HG02759 (cell line): ENCODE results near the gene SNRPA1.
"Not testable (repeated sequence)": the region's sequence is repeated elsewhere in the genome, so short reads cannot be mapped to it uniquely, and the experiment has no call there.

Experiments used
- ATAC-seq: cut with Tn5 transposase; IDR thresholded peaks from one replicate; pipeline ENCODE4 v1.9.1; 2021; ENCODE audit warnings: mild to moderate bottlenecking, moderate library complexity; ENCODE audit not compliant: unreplicated experiment

SNRPA1 gene

DNA sequence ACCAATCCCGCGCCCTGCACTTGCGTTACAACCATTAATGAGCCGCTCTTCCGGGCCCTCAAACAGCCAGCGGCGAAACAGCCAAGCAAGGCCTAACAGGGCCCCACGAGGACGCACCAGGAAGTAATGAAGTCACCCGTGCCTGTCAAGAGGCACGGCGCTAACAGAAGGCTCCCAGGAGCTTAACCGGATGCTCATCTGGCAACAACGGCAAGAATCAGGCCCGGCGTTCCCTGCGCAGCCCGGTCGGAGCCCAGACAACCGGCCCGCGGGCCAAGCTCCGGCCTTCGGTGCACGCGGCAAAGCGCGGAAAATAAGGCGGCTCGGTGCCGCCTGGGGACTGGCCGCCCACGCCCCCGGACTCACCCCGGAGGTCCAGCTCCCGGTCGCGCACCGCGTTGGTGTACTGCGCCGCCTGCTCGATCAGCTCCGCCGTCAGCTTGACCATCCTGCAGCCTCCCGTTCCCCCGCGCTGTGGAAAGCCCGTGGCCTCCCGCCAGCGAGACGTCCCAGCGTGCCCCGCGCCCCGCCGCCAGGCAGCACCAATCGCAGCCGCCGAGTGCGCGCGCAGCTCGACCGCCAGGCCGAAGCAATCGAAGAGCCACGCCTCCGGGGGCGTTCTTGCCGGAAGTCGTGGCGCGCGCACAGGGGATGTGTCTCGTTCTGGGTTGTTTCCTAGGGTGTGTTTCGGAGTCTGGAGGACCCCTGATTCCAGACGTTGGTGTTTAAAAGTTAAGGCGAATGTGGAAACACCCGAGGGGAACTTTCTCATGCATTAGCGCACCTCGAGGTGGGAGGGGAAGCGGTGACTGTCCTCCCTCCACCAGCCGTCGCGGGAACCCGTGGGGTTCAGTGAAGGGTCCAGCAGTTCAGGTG is at the start of gene SNRPA1:
TSS of gene SNRPA1 (minus strand) at position 518 of the 876 bp plus-strand sequence. CDS start at position 448, 70 bp downstream.
- peak; percentile 86 for ATAC-seq

DNA sequence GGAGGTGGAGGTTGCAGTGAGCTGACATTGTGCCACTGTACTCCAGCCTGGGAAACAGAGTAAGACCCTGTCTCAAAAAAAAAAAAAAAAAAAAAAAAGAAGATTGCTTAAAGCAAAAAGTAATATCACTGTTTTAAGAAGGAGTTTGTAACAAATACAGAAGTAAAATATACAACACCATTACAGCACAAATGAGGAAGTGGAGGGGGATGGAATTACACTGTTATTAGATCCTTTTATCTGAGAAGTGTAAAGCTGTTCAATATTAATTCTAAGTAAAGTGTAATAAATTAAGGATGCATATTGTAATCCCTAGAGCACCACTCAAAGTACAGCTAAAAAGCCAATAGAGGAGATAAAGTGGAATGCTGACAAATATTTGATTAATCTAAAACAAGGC is 47.0 kb upstream of the SNRPA1 start:
- ATAC-seq = no peak

DNA sequence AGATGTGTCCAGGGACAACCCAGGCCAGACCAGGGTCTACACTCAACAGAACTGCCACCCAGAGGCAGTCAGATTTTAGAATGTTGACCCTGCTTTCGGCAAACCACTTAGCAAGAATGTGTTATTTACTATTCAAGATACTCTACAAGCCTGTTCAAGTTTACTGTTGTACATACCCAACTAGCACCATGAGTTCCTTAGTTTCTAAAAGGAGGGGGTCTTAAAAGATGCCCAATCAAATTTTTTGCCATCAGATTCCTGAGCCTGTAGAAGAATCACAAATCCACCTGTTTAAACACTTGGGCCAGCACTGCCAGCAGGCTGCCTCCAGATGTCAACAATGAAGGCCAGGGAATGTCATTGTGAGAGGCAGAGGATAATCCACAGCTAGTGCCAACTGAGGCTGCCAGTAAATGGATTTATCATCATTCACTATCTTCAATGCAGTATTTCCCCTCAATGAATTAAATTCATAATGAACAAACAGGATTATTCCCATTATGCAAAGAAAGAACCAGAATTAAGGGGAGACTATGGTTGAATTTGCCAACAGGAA is 43.5 kb upstream of the SNRPA1 start:
- ATAC-seq = no peak

DNA sequence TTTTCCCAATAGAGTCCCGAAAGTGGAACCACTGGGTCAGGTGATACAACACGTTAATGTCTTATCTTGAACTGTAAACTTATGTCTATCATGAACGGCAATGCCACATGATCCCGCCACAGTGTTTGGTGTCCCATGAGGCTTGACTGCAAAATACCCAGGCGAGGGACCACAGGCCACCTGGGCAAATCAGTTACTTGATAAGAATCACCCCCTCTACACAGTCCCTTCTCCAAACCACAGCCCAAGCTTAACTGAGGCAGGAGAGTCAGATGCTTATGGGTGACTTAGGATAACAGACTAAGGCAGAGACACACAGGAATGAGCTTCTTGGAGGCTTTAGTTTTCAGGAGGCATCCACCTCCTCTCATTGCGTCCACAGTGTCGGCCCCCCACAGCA is 42.9 kb upstream of the SNRPA1 start:
- ATAC-seq = no peak

DNA sequence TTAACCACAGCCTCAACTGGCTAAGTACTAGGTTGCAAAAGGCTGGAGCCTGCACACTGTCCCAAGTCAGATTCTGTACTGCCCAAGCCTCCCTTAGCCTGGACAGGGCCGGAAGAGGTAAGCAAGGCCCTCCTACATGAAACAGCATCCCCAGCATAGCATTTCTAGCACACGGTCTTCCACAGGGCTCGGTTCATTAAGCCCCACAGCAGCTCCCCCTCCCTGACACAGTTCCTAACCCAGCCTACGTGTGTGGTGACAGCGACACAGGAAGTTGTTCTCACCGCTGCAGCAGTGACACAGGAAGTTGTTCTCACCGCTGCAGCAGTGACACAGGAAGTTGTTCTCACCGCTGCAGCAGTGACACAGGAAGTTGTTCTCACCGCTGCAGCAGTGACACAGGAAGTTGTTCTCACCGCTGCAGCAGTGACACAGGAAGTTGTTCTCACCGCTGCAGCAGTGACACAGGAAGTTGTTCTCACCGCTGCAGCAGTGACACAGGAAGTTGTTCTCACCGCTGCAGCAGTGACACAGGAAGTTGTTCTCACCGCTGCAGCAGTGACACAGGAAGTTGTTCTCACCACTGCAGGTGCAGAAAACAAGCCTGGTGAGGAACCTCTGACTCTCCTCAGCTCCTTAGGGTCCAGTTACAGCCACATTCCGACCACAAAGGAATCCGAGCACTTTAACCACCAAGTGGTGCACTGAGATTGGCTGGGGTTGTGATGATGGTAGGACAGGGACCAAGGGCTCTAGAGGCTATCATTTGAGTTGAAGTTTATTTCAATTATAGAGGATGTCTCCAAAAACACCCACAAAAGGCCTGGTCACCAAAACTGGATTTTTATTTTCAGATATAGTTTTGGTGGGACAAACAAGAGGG is 39.1 kb upstream of the SNRPA1 start:
- not testable (repeated sequence) for ATAC-seq

DNA sequence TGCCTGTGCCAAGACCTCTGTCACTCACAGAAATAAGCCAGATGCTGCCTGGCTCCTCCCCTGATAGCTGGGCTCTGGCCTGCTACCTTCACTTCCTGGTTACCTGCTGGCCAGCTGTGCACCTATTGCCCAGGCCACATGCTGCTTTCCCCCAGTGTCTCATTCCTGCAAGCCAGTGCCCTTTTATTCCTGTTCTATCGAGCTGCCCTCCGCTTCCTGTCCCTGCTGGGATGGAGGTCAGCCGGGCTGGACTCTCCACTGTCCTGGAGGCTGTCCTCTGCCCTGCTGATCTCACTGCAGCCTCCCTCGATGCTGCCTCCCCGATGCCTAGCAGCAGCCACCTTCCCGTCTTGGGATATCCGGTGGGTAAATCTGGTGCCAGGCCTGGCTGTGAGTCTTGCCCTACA is 37.0 kb upstream of the SNRPA1 start:
- no peak for ATAC-seq

DNA sequence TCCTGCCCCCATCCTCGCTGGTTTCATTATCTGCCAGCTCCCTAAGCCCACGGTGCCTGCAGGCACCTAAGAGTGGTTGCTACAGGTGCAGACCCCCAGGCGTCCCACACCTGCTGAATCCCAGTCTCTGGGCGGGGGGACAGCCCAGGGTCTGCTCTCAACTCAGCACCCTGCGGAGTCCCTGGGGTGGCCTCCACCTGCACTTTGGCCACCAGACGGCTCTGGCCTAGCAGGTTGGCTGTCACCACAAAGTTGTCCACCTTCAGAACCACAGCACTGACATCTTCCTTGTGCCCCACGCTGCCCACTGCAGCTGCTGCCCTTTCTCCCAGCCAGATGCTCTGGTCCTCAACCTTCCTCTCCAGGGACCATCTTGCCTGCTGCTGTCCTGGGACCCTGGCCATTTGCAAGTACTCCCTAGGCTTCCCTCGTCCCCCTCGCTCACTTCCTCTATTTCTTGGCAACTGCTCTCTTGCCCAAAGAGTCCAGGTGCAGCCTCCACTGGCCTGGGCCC is 34.9 kb upstream of the SNRPA1 start:
- ATAC-seq = no peak

DNA sequence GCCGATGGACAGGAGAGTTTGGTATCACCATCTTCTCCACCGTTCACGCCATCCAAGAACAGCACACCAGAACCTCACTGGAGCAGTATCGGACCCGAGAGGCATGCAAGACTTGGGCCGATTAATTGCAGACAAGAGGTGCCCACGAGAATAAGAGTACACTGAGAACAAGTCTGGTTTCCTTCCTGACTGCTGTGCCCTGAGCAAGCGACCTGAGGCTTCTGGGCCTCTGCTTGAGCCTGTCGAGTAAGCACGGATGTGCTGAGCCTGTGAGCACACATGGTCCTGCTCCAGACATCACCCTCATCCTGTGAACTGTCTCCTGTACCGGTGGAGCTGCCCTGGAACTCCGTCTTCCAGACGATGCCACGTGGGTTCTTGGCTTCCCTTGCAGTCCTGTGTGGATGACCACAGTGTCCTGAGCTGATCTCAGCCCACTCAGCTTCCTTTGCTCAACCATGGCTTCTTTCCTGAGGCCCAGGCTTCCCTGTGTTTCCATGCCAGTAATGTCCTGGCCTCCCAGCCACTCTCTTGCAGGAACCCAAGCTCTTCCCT is 34.3 kb upstream of the SNRPA1 start:
- no peak for ATAC-seq

DNA sequence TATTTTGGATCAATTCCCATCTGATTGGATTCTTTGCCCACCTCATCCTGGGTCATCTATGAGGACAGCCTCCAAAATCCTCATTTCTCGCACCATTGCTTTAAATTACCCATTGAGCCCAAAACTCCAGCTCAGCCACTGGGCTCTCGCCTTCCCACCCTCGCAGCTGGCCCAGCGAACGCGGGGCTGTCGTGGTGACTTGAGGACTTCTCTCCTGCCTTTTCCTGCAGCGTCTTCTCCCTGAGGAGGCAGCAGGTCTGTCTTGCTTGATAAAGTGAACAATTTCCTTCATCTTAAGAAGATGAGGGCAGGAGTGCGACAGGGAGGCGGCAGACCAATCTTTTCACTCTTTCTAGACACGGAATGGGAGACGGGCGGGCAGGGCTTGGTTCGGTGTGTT is 33.0 kb upstream of the SNRPA1 start:
- ATAC-seq = no peak

DNA sequence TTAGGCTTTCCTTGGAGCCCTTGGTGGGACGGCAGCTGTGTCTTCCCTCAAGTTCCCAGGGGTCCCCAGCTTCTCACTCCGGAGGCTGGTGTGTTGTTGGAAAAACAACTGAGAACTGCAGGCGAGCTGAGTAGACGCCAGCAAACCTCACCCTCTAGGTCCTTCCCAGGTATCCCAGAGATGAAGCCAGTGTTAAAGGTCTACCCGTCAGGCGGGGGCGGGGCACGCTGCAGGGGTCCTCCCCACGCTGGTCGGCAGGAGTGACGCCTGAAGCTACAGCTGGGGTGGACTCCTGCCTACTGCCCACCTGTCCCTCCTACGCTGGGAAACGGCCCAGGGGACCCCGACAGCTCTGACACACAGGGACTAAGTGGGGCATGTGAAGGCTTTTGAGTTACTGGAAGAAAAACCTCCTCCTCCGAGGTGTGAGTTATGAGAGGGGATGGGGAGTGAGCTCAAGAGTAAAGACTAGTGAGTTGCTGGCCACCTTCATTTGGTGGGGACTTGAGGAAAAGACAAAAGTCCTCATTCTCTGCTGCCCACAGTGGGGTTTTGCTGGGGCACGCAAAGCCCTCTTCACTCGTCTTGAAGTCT is 32.2 kb upstream of the SNRPA1 start:
- no peak for ATAC-seq

DNA sequence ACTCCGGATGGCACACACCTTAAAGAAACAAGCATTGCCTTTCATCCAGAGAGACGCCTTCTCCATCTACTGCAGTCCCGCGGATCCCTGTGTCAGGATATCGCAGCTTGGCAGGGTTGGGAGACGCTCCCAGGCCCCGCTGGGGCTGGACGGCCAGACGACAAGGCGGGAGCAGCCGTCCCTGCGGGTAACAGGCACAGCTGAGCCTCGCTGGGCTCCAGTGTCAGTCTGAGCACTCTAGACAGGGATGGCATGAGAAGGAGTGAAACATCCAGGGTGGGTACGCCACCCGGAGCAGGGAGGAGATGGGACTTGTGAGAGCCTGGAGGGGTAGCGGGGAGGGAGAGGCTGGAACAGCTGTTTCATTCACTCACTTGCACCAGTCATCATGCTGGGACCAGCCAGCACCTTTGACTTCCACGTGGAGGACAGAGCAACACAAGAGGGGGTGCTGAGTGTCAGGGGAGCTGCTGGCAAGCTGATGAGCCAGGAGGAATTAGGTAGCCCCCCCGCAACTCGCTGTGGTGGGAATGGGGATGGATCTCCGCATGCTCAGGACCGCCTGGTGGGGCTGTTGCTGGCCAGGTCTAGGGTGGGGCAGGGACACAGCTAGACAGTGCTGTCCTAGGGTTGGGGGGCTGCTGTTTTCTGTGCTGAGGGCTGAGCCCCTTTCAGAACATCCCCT is 31.6 kb upstream of the SNRPA1 start:
- ATAC-seq = no peak

DNA sequence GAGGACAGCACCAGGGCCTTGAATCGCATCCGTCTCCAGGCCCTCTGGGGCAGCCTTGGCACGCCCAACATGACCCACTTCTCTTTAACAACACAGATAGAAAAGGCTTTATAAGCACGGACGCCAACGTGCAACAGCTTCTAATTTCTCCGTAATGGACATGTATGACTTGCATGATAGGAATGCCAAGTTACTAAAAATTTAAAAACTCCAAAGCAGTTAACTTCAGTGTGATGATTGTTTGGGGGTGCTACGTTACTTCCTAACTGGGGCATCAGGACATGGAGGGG is 30.9 kb upstream of the SNRPA1 start:
- ATAC-seq = no peak

DNA sequence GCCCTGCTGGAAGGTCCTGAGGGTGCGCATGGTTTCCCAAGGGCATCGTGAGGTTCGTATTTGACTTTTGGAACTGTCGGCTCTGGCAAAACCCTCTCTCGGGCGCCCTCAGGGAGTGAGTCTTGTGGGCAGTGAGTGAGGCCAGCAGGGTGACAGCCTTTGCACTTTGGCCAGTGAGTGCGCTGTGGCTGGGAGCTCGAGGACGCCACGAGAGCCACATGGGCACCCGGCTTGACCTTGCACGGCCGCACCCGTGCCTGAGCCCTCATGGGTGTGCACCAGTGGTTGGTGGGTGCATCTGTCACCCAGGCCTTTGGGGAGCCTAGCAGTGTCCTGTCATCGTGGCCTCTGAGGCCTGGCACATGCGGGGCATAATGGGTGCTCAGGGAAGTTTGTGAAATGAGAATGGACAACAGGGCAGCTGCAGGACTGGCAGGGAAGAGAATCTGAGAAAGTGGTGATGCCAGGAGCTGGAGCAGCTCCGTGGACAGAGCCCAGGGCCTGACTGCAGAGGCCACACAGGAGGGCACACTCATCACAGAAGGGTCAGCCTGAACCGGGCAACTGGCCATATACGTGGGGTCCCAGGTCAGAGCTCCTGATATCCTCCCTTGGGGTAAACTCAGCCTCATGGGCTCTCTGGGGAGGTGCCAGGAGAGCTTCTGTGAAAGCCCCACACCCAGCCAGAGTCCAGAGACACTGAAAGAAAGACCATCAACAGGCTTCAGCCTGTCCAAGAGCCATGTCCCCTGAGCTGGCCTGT is 30.4 kb upstream of the SNRPA1 start:
- ATAC-seq = no peak

DNA sequence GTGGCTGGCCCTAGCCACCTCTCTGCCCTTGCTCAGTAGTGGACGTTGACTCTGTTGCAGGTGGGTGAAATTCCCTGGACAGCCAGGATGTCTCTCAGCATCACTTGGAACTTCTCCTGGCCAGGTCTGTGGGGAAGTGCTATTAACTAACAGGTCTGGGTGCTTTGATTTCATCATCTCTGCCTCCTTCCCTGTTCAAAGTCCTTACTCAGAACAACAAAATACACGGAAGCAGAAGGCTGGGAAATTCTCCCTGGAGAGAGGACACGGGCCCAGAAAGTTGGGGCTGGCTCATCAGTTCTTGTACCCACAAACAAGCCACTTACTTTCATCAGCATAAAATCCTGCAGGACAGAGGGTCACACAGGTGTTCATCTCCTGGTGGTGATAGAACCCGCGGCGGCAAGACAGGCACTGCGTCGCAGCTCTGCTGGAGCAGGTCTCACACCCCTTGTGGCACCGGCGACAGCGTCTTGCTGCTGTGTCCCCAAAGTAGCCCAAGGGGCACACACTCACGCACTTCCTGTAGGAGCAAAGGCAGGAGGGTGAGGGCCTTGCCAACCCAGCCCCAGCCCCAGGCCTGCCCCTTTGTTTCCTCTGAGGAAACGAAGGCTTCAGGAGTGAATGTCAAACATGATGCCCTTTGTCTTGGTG is 29.6 kb upstream of the SNRPA1 start:
- no peak for ATAC-seq

DNA sequence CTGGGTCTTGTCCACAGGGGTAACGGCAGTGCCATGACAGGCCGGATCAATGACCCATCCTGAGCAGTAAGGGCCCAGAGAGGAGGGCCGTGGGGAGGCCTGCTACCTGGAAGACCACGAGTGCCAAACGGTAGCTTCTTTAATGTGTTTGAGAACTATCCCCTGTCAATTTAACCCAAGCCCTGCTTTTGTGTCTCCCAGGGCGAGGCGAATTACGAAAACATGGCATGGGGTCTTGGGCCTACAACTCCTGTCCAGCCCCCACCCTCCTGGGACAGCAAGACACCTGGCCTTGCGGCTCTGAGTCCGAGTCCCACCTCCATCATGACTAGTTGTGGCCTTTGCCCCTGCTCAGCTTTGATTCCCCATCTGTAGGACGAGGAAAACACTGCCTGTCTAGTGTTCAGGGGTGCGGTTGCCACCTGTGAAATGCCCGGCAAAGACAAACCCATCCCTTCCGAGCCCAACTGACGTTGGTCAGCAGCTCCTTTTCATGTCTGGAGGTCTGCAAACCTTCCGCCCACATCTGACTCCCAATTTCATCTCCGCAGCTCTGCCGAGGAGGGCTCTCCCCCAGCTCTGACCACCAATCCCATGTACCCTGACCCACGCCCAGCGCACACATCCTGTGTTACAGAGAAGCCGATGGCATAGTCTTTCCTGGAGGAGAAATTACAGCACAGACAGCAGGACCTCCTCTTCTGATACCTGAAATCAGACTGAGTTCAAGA is 28.9 kb upstream of the SNRPA1 start:
- ATAC-seq = no peak

DNA sequence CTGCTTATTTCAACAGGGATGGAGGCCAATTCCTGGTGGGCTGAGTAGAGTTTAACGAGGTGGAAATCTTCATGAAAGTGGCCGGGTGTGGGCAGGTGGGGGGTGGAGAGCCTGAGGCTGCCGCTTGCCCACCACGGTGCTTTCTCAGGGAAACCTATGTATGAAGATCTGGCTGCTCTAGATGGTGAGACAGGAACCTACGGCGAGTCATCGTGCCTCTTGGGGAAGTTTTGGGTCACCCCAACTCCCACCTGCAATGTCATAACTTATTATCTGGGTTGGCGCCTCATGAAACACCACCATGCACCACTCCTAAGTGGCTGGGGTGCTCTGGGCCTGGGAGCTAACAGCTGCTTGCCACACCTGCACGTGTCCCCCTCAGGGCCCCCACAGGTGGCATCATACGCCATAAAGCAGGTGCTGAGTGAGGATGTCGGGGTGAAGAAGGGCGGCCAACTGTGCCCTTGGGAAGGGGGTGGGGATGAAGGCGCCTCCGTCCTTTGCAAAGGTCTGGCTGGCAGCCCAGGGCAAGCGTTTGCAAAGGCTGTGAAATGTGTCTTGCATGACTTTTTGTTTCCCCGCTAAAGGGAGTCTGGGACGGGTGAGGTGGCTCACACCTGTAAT is 27.9 kb upstream of the SNRPA1 start:
- ATAC-seq = no peak

DNA sequence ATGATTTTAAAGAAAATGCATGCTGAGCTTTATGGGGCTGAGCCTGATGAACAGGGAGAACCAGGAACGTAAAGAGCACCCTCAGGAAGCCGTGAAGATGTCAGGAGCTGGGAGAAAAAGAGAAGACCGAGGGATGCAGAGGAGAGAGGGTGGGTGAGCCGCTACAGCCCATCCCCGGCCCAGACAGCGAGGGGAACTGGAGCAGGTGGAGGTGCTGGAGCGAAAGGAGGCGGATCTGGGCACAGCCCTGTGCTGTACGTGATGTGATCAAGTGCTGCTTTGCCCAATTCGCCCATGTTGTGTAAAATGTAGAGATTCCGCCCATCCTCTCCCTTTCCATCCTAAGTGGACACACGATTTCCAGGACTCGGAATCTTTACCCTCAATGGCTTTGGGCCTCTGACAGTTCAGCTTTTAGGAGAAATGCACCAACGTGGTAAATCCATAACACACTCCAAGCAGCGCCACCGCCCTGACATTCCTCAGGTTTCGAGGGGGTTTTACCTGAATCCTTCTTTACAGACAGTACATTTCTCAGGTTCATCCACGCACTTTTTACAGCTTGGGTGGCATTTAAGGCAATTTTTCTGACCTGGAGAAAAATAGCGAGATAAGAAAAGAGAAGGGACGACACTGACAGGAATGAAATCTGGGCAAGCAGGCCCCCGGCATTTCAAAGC is 27.1 kb upstream of the SNRPA1 start:
- no peak for ATAC-seq
